Measurements from ENCODE around the gene STX3. TPM values are rescaled to one million over a fixed set of nuclear protein-coding genes. Genes with fewer than 3 reads are reported as not detected.

The STX3 gene
- total RNA-seq, 3 donors from 2014 or later (not counting 1 experiment from before 2014, with no cell fraction given), result 6.8 to 19.1 (median 17.0) TPM

GRCh38 chr11:59810911-59811259, 55.7 kb downstream of the STX3 start:
- intact Hi-C loops (cut with micrococcal nuclease), result loop anchor here (2.0 kb wide), 2 partner anchors 56 to 142 kb away; partner anchors contain the start of genes PATL1 and STX3
- Histone ChIP-seq H3K4me1 (ENCODE audit: control insufficient read depth, insufficient read depth, low read length) (peaks cover 13% of the 10 kb centered on the region), H3K4me3 (ENCODE audit: low read length) (peak overlapping the region; percentile 59), H3K36me3 (ENCODE audit: control insufficient read depth, insufficient read depth, low read length) (peaks cover 20% of the 10 kb centered on the region), H3K27me3 (ENCODE audit: control insufficient read depth, insufficient read depth, low read length) (no peaks in the 10 kb centered on the region), H3K9me3 (ENCODE audit: control insufficient read depth, insufficient read depth, low read length) (no peaks in the 10 kb centered on the region), H3K27ac (ENCODE audit: low read length) (peak overlapping the region; percentile 69)
- no peak for DNase-seq
- TF ChIP-seq CTCF (IDR thresholded peaks at IDR 0.05), result no peak
- ATAC-seq, result no peak
- H3K27ac Mint-ChIP-seq, result peak overlapping the region; percentile 81 to 90
- 15% methylated on average over 8 of the region's 8 CpGs for WGBS (ENCODE audit: insufficient coverage)
- peak overlapping the region; percentile 91 for H3K4me3 Mint-ChIP-seq
- peaks cover 6% of the 10 kb centered on the region for H3K36me3 Mint-ChIP-seq
- peaks cover 0 to 2% of the 10 kb centered on the region in 2 donors for H3K27me3 Mint-ChIP-seq (ENCODE audit: low read depth in 2 of 2)
- H3K9me3 Mint-ChIP-seq, result no peaks in the 10 kb centered on the region
- peaks cover 12 to 24% of the 10 kb centered on the region in 2 donors for H3K4me1 Mint-ChIP-seq

GRCh38 chr11:59812220-59812619, 57.0 kb downstream of the STX3 start:
- peaks cover 0 to 7% of the 10 kb centered on the region in 2 donors for H3K27me3 Mint-ChIP-seq (ENCODE audit: low read depth in 2 of 2)
- Histone ChIP-seq H3K4me1 (ENCODE audit: control insufficient read depth, insufficient read depth, low read length) (peaks cover 13% of the 10 kb centered on the region), H3K9me3 (ENCODE audit: control insufficient read depth, insufficient read depth, low read length) (no peaks in the 10 kb centered on the region), H3K27ac (ENCODE audit: low read length) (no peak overlapping the region), H3K4me3 (ENCODE audit: low read length) (no peak overlapping the region), H3K27me3 (ENCODE audit: control insufficient read depth, insufficient read depth, low read length) (no peaks in the 10 kb centered on the region), H3K36me3 (ENCODE audit: control insufficient read depth, insufficient read depth, low read length) (peaks cover 8% of the 10 kb centered on the region)
- no peaks in the 10 kb centered on the region for H3K9me3 Mint-ChIP-seq
- intact Hi-C loops (cut with micrococcal nuclease), result no loop called here
- WGBS (ENCODE audit: insufficient coverage), result 87% methylated on average over 2 of the region's 2 CpGs
- DNase-seq (no peak), ATAC-seq (no peak)
- no peak overlapping the region for H3K27ac Mint-ChIP-seq
- no peak for TF ChIP-seq CTCF (IDR thresholded peaks at IDR 0.05)
- no peak overlapping the region for H3K4me3 Mint-ChIP-seq
- no peaks in the 10 kb centered on the region for H3K36me3 Mint-ChIP-seq
- peaks cover 12 to 19% of the 10 kb centered on the region in 2 donors for H3K4me1 Mint-ChIP-seq

GRCh38 chr11:59813364-59813763, 58.2 kb downstream of the STX3 start:
- H3K27me3 Mint-ChIP-seq (ENCODE audit: low read depth in 2 of 2), result peaks cover 0 to 7% of the 10 kb centered on the region in 2 donors
- H3K27ac Mint-ChIP-seq, result no peak overlapping the region
- Histone ChIP-seq H3K27ac (ENCODE audit: low read length) (no peak overlapping the region), H3K27me3 (ENCODE audit: control insufficient read depth, insufficient read depth, low read length) (no peaks in the 10 kb centered on the region), H3K4me3 (ENCODE audit: low read length) (no peak overlapping the region), H3K9me3 (ENCODE audit: control insufficient read depth, insufficient read depth, low read length) (no peaks in the 10 kb centered on the region), H3K36me3 (ENCODE audit: control insufficient read depth, insufficient read depth, low read length) (peaks cover 2% of the 10 kb centered on the region), H3K4me1 (ENCODE audit: control insufficient read depth, insufficient read depth, low read length) (peaks cover 13% of the 10 kb centered on the region)
- H3K9me3 Mint-ChIP-seq, result no peaks in the 10 kb centered on the region
- intact Hi-C loops (cut with micrococcal nuclease), result no loop called here
- no peak for DNase-seq
- H3K4me3 Mint-ChIP-seq, result no peak overlapping the region
- no peaks in the 10 kb centered on the region for H3K36me3 Mint-ChIP-seq
- TF ChIP-seq CTCF (IDR thresholded peaks at IDR 0.05), result no peak
- peaks cover 12 to 19% of the 10 kb centered on the region in 2 donors for H3K4me1 Mint-ChIP-seq
- ATAC-seq, result no peak
- whole genome bisulfite sequencing (ENCODE audit: insufficient coverage), result 94% methylated on average over 1 of the region's 1 CpG

GRCh38 chr11:59814021-59814420, 58.8 kb downstream of the STX3 start:
- H3K36me3 ChIP-seq (ENCODE audit: control insufficient read depth, insufficient read depth, low read length), result no peaks in the 10 kb centered on the region
- TF ChIP-seq CTCF (IDR thresholded peaks at IDR 0.05), result no peak
- Mint-ChIP-seq H3K4me1 (peaks cover 12 to 19% of the 10 kb centered on the region in 2 donors), H3K27ac (peak overlapping the region in 1 of 2 donors; percentile 3), H3K9me3 (no peaks in the 10 kb centered on the region), H3K27me3 (ENCODE audit: low read depth in 2 of 2) (peaks cover 0 to 7% of the 10 kb centered on the region in 2 donors), H3K4me3 (peak overlapping the region; percentile 17), H3K36me3 (no peaks in the 10 kb centered on the region)
- no peaks in the 10 kb centered on the region for H3K27me3 ChIP-seq (ENCODE audit: control insufficient read depth, insufficient read depth, low read length)
- no peak overlapping the region for H3K27ac ChIP-seq (ENCODE audit: low read length)
- peaks cover 18% of the 10 kb centered on the region for H3K4me1 ChIP-seq (ENCODE audit: control insufficient read depth, insufficient read depth, low read length)
- DNase-seq (no peak), ATAC-seq (no peak)
- H3K9me3 ChIP-seq (ENCODE audit: control insufficient read depth, insufficient read depth, low read length), result no peaks in the 10 kb centered on the region
- intact Hi-C loops (cut with micrococcal nuclease), result no loop called here
- WGBS (ENCODE audit: insufficient coverage), result no CpG with 5 or more reads among the region's 1 CpG
- H3K4me3 ChIP-seq (ENCODE audit: low read length), result peak overlapping the region; percentile 13

All from natural killer cell (primary cell).